MM.1S (cell line): ENCODE data around the gene CTXN1.

Experiments
- CTCF ChIP-seq: fragments of 300-600 bp; sonication (generic); IDR thresholded peaks from 2 replicates; pipeline ENCODE4 v1.5.1; 2016; ENCODE audit warnings: antibody characterized with exemption, low read length, mixed read lengths
- EZH2 ChIP-seq: fragments of 300-600 bp; sonication (generic); optimal IDR thresholded peaks from 2 replicates; pipeline ENCODE3; 2017; ENCODE audit warnings: low read depth, mild to moderate bottlenecking, antibody characterized with exemption, low read length, mixed read lengths
- EZH2phosphoT487 ChIP-seq: fragments of 300-600 bp; sonication (generic); IDR thresholded peaks from 2 replicates; pipeline ENCODE4 v1.6.1; 2018; ENCODE audit warnings: antibody characterized with exemption, low read length

- TF ChIP-seq EZH2phosphoT487 (no peak), CTCF (no peak), EZH2 (no peak)
These were observed 47.9 kb upstream of the CTXN1 start for GRCh38 chr19:7973883-7974282.
